Measurements from ENCODE around the gene HUNK.
A peak's percentile ranks its signal among the peaks of the same experiment; 100 is the strongest.

HUNK gene

GRCh38 chr21:32044205-32045180, 171.7 kb downstream of the HUNK start:
- Mint-ChIP-seq H3K27me3 (peaks cover 19% of the 10 kb centered on the region), H3K4me3 (no peak overlapping the region), H3K27ac (no peak overlapping the region)

GRCh38 chr21:32046191-32046590, 173.4 kb downstream of the HUNK start:
- Mint-ChIP-seq H3K27me3 (peaks cover 7% of the 10 kb centered on the region), H3K4me1 (no peaks in the 10 kb centered on the region), H3K36me3 (no peaks in the 10 kb centered on the region), H3K9me3 (peaks cover 4% of the 10 kb centered on the region), H3K27ac (no peak overlapping the region), H3K4me3 (no peak overlapping the region)

More at GRCh38 chr21:32044205-32045180, 171.7 kb downstream of the HUNK start:
- H3K4me1 Mint-ChIP-seq = no peaks in the 10 kb centered on the region
- peaks cover 6% of the 10 kb centered on the region for H3K9me3 Mint-ChIP-seq
- no peaks in the 10 kb centered on the region for H3K36me3 Mint-ChIP-seq

GRCh38 chr21:32048353-32048752, 175.5 kb downstream of the HUNK start:
- peaks cover 9% of the 10 kb centered on the region for H3K9me3 Mint-ChIP-seq
- peaks cover 3% of the 10 kb centered on the region for H3K27me3 Mint-ChIP-seq
- peak overlapping the region; percentile 3 for H3K27ac Mint-ChIP-seq

More at GRCh38 chr21:32048353-32048752, 175.5 kb downstream of the HUNK start:
- peaks cover 1% of the 10 kb centered on the region for H3K36me3 Mint-ChIP-seq
- H3K4me3 Mint-ChIP-seq = no peak overlapping the region
- no peaks in the 10 kb centered on the region for H3K4me1 Mint-ChIP-seq

Measured in activated naive CD4-positive, alpha-beta T cell treated with anti-CD3 and anti-CD28 coated beads, Interleukin-2, amount 50 U/mL, for 24 hours (primary cell).